Panc1 (cell line): ENCODE data around the gene EIF5A. TPM values are rescaled to one million over a fixed set of nuclear protein-coding genes. Genes with fewer than 3 reads are reported as not detected.

Experiments
- ATAC-seq: fragments of 200-7000 bp; cut with Tn5 transposase; 2 replicates; pipeline ENCODE4 v1.9.1; 2020; ENCODE audit warnings: mild to moderate bottlenecking, moderate library complexity
- BruUV-seq: library from RNA; stranded (reverse); fragments of 400-500 nt; replicated peaks from 2 replicates; lab custom pipeline; 2021; lab: Mats Ljungman, UMichigan
- CTCF ChIA-PET: fragments of 300-600 bp; sonication (Branson Sonifier 250); formaldehyde crosslinking; loops from one replicate; lab custom pipeline; 2022; ENCODE audit warnings: antibody characterized with exemption; lab: Charles Lee
- POLR2A ChIA-PET: fragments of 300-600 bp; sonication (Branson Sonifier 250); formaldehyde crosslinking; loops from one replicate; lab custom pipeline; 2022; ENCODE audit warnings: antibody characterized with exemption; lab: Charles Lee
- DNase-seq: peaks from one replicate; pipeline ENCODE4 v3.0.0-alpha.2; 2010; ENCODE audit warnings: low read depth, low spot score
- H3K27ac ChIP-seq: 2 replicates; pipeline ENCODE4 v1.5.1; 2011; ENCODE audit warnings: mild to moderate bottlenecking, low read length, inconsistent platforms
- H3K27me3 ChIP-seq: fragments of 200-500 bp; sonication (Bioruptor generic); 2 replicates; pipeline ENCODE4 v1.6.0; 2014; ENCODE audit warnings: low read length, inconsistent platforms; ENCODE audit not compliant: control insufficient read depth, insufficient read depth
- H3K36me3 ChIP-seq: fragments of 200-500 bp; sonication (Bioruptor generic); 2 replicates; pipeline ENCODE4 v1.5.1; 2014; ENCODE audit warnings: inconsistent platforms, mild to moderate bottlenecking, low read length, moderate library complexity; ENCODE audit not compliant: control insufficient read depth, insufficient read depth
- H3K4me1 ChIP-seq: 2 replicates; pipeline ENCODE4 v1.5.1; 2011; ENCODE audit warnings: inconsistent platforms, mild to moderate bottlenecking, low read length, moderate library complexity; ENCODE audit not compliant: control insufficient read depth, insufficient read depth
- H3K4me3 ChIP-seq, 2 experiments: 2 replicates each; pipeline ENCODE4 v1.5.1; 2011 to 2012; ENCODE audit warnings: low read depth in 2 of 2, low read length in 2 of 2, mild to moderate bottlenecking in 2 of 2, inconsistent platforms in 1 of 2, moderate library complexity in 1 of 2
- H3K9me3 ChIP-seq: fragments of 200-500 bp; sonication (Bioruptor generic); 2 replicates; pipeline ENCODE4 v1.5.1; 2014; ENCODE audit warnings: low read depth, mild to moderate bottlenecking, inconsistent platforms, low read length, moderate library complexity; ENCODE audit not compliant: control insufficient read depth, insufficient read depth
- POLR2AphosphoS5 ChIP-seq: IDR thresholded peaks from 2 replicates; pipeline ENCODE4 v1.6.1; 2012; ENCODE audit warnings: mild to moderate bottlenecking, low read depth, low read length, moderate library complexity
- SIN3A ChIP-seq: IDR thresholded peaks from 2 replicates; pipeline ENCODE4 v1.6.1; 2012; ENCODE audit warnings: low read depth, mild to moderate bottlenecking, low read length, moderate library complexity, borderline replicate concordance; ENCODE audit not compliant: insufficient read depth
- TCF7L2 ChIP-seq: IDR thresholded peaks from 2 replicates; pipeline ENCODE4 v1.6.1; 2011; ENCODE audit warnings: mild to moderate bottlenecking, low read depth, low read length, inconsistent platforms
- in situ Hi-C: cut with HindIII; loops from 2 replicates; pipeline ENCODE4 v1.10.0; 2016; ENCODE audit warnings: low sequenced_read_pairs, low pct_unique_long_range_greater_than_20kb
- intact Hi-C: fragments of 100-400 bp; cut with micrococcal nuclease; formaldehyde crosslinking; loops from one replicate; pipeline ENCODE4 v1.10.0; 2022; ENCODE audit not compliant: unreplicated experiment
- total RNA-seq: library from RNA; stranded (reverse); gene quantifications from one replicate; pipeline ENCODE4 v1.2.1, GENCODE V29; 2021; ENCODE audit not compliant: unreplicated experiment
- TF ChIP-seq, protein P1 (sequence below), 2 experiments: IDR thresholded peaks; 2 replicates each; pipeline ENCODE4 v1.6.1; 2011 to 2012; ENCODE audit warnings: low read depth in 2 of 2, control low read depth in 1 of 2, low read length in 1 of 2, mild to moderate bottlenecking in 1 of 2, moderate library complexity in 1 of 2; ENCODE audit not compliant: insufficient read depth in 1 of 2
- TF ChIP-seq, protein P2 (sequence below): fragments of 450-650 bp; IDR thresholded peaks from 2 replicates; pipeline ENCODE4 v1.5.1; 2017; ENCODE audit warnings: mild to moderate bottlenecking

Gene EIF5A
- total RNA-seq, 1 experiment from 2014 or later = 728 TPM

DNA sequence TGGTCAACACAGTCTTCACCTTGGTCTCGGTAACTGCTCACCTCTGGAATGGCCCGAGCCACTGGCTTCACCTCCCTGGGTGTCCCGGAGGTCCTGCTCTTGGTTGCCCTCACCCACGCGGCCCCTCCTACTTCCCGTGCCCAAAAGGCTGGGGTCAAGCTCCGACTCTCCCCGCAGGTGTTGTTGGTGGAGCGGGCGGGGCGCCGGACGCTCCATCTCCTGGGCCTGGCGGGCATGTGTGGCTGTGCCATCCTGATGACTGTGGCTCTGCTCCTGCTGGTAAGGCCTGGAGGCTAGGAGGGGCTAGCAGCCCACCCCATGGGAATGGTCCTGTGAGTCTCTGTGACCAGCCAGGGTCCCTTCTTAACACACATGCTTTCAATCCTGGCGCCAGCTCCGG is 22.5 kb upstream of the EIF5A start:
- H3K4me3 ChIP-seq = no peak overlapping the region
- in situ Hi-C loops = no loop called here
- no peak for DNase-seq
- TF ChIP-seq SIN3A (no peak), TCF7L2 (no peak), POLR2AphosphoS5 (no peak)
- TF ChIP-seq, protein P1, sequence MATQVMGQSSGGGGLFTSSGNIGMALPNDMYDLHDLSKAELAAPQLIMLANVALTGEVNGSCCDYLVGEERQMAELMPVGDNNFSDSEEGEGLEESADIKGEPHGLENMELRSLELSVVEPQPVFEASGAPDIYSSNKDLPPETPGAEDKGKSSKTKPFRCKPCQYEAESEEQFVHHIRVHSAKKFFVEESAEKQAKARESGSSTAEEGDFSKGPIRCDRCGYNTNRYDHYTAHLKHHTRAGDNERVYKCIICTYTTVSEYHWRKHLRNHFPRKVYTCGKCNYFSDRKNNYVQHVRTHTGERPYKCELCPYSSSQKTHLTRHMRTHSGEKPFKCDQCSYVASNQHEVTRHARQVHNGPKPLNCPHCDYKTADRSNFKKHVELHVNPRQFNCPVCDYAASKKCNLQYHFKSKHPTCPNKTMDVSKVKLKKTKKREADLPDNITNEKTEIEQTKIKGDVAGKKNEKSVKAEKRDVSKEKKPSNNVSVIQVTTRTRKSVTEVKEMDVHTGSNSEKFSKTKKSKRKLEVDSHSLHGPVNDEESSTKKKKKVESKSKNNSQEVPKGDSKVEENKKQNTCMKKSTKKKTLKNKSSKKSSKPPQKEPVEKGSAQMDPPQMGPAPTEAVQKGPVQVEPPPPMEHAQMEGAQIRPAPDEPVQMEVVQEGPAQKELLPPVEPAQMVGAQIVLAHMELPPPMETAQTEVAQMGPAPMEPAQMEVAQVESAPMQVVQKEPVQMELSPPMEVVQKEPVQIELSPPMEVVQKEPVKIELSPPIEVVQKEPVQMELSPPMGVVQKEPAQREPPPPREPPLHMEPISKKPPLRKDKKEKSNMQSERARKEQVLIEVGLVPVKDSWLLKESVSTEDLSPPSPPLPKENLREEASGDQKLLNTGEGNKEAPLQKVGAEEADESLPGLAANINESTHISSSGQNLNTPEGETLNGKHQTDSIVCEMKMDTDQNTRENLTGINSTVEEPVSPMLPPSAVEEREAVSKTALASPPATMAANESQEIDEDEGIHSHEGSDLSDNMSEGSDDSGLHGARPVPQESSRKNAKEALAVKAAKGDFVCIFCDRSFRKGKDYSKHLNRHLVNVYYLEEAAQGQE (IDR thresholded peaks at IDR 0.05; ENCODE audit: insufficient read depth in 1 of 2, low read depth in 2 of 2, low read length in 1 of 2) = no peak
- ATAC-seq = no peak
- no peaks in the 10 kb centered on the region for H3K36me3 ChIP-seq
- no TSS peak for BruUV-seq
- ChIA-PET CTCF (no interaction called here), POLR2A (no interaction called here)
- no peak overlapping the region for H3K27ac ChIP-seq
- no peaks in the 10 kb centered on the region for H3K4me1 ChIP-seq
- H3K27me3 ChIP-seq = no peaks in the 10 kb centered on the region
- intact Hi-C loops = no loop called here
- H3K9me3 ChIP-seq = no peaks in the 10 kb centered on the region

GRCh38 chr17:7285679-7286078 is 21.7 kb upstream of the EIF5A start:
- no peak overlapping the region for H3K27ac ChIP-seq
- no peaks in the 10 kb centered on the region for H3K4me1 ChIP-seq
- H3K27me3 ChIP-seq = no peaks in the 10 kb centered on the region
- ChIA-PET POLR2A (no interaction called here), CTCF (no interaction called here)
- intact Hi-C loops = no loop called here
- no peak overlapping the region for H3K4me3 ChIP-seq
- ATAC-seq (no peak), DNase-seq (no peak)
- in situ Hi-C loops = no loop called here
- TF ChIP-seq, protein P2, sequence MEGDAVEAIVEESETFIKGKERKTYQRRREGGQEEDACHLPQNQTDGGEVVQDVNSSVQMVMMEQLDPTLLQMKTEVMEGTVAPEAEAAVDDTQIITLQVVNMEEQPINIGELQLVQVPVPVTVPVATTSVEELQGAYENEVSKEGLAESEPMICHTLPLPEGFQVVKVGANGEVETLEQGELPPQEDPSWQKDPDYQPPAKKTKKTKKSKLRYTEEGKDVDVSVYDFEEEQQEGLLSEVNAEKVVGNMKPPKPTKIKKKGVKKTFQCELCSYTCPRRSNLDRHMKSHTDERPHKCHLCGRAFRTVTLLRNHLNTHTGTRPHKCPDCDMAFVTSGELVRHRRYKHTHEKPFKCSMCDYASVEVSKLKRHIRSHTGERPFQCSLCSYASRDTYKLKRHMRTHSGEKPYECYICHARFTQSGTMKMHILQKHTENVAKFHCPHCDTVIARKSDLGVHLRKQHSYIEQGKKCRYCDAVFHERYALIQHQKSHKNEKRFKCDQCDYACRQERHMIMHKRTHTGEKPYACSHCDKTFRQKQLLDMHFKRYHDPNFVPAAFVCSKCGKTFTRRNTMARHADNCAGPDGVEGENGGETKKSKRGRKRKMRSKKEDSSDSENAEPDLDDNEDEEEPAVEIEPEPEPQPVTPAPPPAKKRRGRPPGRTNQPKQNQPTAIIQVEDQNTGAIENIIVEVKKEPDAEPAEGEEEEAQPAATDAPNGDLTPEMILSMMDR = no peak
- TF ChIP-seq POLR2AphosphoS5 = no peak
- TF ChIP-seq TCF7L2 = no peak
- TF ChIP-seq, protein P1 (IDR thresholded peaks at IDR 0.05; ENCODE audit: insufficient read depth in 1 of 2, low read depth in 2 of 2, low read length in 1 of 2) = no peak
- TF ChIP-seq SIN3A = no peak
- no peaks in the 10 kb centered on the region for H3K36me3 ChIP-seq
- H3K9me3 ChIP-seq = no peaks in the 10 kb centered on the region
- BruUV-seq = no TSS peak
